ENCODE data around the gene RECK.
"Not testable (repeated sequence)": the region's sequence is repeated elsewhere in the genome, so short reads cannot be mapped to it uniquely, and the experiment has no call there.

Gene RECK

DNA sequence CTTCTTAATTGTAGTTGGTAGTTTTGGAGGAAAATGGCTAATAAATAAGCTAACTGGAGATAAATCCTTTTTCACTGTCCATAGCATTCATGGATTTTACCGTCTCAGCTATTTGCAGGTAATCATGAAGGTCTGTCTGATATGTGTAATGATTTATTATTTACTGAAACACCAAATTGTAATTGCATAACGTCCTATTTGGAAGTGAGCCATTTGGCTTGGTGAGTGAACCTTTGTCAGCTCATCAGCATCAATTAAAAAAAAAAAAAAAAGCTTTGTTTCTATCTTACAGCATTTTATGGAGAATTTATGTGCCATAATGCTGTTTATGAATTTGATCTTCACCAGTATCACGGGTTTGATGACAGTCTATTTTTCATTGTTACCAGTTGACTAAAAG lies 20.2 kb downstream of the RECK start:
- in situ Hi-C loops (cut with MboI; ENCODE audit: low sequenced_read_pairs): no loop called here

DNA sequence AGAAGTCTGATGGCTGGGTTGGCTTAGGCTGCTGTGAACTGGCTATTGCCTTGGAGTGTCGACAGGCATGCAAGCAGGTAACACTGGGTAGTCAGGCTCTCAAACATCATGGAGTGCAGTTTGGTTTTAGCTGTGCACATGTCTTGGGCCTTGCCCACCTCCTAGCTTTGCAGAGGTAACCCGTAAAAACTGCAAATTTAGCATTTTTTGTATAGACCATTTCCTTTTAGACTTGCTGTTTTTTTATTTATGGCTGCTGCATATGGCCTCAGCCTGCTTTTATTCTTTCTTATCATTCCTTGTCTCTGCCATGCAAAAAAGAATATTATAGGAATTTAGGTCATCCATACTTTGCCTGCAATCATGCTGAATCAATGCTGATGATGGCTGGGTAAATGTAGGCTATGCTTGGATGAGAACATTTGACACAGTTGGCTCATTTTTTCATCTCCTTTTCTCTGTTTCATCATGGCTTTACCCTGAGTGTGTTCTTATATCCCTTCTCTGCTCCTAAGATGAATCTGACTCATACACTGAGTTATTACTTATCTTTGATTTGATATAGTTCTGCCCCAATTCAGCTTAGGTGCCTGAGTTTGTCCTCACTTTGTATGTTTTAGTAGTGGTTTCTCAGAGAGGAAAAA lies 27.2 kb downstream of the RECK start:
- in situ Hi-C loops (cut with MboI; ENCODE audit: low sequenced_read_pairs): no loop called here

DNA sequence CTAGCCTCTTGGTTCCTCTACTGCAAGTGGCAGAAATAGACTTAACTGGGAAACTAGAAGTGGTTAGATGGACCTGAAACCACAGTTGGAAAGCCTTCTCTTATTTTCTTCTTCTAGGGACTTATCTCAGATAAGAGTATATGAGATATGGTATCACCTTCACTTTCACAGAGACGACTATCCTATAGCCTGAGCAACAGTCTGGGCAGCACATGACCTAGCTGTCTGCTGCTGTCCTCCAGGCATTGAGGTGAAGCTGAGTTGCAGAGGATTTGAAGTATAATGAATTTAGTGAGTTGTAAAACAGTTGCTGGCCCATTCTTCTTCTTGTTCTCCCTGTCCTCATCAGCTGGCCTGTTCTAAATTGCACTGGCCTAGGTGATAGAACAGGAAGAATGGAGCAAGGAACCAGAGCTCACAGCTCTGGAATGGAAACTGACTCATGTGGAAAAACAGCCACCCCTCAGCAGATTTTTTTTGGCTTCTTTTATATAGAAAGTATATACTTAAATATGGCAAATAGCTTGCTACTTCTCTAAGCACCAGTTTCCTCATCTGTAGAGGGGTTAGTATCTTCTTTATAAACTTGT lies 27.8 kb downstream of the RECK start:
- in situ Hi-C loops (cut with MboI; ENCODE audit: low sequenced_read_pairs): no loop called here

DNA sequence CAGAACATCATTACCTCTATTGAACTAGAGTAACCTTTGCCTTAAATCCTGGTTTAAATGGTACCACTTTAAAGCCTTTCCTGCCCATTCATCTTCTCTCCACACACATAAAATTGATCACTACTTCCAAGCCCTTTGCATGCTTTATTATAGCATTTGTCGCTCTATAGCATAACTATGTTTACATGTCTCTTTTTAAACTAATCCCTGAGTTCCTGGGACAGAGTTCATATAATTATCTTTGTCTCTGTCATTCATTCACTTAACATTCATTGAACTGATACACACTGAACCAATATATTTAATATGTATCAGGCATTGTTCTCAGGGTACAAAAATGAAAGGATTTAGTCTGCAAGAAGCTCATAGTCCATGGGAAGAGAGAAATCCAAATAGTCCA lies 37.3 kb downstream of the RECK start:
- in situ Hi-C loops (cut with MboI; ENCODE audit: low sequenced_read_pairs): no loop called here

DNA sequence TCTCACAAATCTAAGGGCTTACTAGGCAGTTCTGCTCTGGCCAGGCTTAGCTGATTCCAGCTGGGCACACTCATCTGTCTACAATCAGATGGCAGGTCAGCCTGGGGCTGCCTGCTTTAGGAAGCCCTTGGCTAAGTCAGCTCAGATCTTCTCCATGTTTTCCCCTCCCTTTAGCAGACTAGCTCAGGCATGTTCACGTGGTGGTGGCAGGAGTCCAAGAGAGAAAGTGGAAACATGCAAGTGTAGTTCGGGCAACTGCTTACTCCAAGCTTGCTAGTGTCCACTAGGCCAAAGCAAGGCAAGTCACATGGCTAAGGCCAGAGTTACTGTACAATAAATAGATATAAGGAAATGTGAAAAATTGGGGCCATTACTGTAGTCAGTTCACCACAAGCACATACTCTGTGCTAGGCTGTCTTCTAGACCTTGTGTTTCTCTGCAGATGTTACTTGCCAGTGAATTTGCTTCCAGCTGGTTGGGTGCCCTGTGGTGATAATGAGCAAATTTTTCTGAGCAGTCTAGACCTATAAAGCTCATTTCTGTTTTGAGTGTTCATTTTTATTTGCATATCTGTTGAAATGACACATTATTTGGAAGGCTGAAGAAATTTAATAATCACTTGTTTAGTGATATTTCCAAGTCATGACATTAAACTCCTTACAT lies 38.3 kb downstream of the RECK start:
- in situ Hi-C loops (cut with MboI; ENCODE audit: low sequenced_read_pairs): no loop called here

DNA sequence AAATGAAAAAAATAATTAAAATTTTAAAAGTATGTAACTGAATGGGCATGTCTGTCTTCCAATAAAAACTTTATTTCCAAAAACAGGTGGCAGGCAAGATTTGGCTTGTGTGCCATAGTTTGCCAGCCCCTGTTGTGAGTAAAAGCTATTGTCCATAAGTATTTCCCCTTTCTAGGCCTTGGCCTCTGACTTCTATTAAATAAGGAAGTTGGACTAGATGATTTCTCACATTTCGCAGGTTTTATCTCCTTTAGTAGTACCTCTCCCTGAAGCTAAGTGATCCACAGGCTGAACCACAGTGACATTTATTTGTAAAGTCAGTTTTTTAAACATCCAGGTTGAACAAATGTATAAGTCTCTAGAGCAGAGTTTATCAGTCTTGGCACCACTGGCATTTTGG lies 41.3 kb downstream of the RECK start:
- in situ Hi-C loops (cut with MboI; ENCODE audit: low sequenced_read_pairs): no loop called here

DNA sequence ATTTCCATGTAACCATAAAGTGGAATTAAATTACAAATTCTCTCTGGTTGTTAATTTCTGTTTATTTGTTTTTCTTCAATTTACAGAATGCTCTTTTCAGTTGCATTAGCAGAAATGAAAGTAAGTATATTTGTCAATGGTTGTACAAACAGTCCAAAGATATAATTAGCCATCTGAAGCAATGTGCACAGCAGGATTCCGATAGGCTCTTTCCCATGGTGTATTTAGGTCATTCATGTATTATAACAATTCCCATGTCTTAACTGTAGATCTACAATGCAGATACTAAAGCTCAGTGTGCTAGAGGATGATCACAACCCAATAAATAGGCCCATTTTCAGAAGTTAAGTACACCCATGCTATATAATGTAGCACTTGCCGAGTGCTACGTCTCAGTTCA lies 43.8 kb downstream of the RECK start:
- in situ Hi-C loops (cut with MboI; ENCODE audit: low sequenced_read_pairs): no loop called here

DNA sequence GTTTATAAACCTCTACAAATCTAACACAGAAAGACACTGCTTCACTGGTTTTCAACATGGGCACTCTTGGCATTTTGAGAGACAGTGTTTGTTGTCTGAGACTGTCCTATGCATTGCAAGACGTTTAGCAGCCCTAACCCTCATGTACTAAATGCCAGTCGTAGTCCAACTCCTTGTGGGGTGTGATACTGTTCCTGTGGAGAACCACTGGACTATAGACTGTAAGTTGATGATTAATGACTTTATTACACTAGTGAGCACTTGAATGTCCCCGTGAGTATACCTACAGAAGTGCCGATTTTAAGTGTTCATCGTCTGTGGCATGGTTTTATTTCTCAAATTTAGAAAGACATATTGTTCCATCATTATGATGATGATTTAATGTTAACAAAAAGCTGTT lies 46.2 kb downstream of the RECK start:
- in situ Hi-C loops (cut with MboI; ENCODE audit: low sequenced_read_pairs): no loop called here

DNA sequence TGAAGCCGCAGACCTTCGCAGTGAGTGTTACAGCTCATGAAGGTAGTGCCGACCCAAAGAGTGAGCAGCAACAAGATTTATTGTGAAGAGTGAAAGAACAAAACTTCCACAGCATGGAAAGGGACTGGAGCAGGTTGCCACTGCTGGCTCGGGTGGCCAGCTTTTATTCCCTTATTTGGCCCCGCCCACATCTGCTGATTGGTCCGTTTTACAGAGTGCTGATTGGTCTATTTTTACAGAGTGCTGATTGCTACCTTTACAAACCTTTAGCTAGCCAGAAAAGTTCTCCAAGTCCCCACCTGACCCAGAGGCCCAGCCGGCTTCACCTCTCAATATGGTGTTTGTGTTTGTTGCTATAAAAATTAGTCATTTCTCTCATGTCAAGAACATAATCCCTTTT lies 49.7 kb downstream of the RECK start:
- in situ Hi-C loops (cut with MboI; ENCODE audit: low sequenced_read_pairs): no loop called here

DNA sequence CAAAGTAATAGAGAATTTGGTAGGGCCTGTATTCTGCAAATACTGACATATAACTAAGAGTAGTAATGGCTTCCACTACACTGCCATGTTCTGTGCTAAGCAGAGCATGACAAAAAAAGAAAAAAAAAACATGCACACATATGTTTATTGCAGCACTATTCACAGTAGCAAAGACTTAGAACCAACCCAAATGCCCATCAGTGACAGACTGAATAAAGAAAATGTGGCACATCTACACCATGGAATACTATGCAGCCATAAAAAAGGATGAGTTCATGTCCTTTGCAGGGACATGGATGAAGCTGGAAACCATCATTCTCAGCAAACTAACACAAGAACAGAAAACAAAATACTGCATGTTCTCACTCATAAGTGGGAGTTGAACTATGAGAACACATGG lies 50.3 kb downstream of the RECK start:
- in situ Hi-C loops (cut with MboI; ENCODE audit: low sequenced_read_pairs): not testable (repeated sequence)

DNA sequence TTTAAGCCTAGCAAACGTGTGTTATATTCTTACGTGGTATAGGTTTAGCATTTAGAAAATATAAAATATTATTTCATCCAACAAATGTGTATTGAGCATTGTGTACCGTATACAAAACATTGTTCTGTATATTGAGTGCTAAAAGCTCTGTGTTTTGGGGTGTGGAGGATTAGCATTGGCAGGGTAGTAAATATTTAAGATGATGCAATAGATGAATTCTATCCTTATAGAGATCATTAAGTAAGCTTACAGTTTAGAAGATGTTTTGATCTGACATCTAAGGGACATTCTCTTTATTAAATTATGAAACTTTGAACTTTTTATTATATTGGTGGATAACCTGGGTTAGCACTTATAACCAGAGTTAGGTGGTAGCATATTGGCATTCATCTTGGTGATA lies 51.3 kb downstream of the RECK start:
- in situ Hi-C loops (cut with MboI; ENCODE audit: low sequenced_read_pairs): no loop called here

DNA sequence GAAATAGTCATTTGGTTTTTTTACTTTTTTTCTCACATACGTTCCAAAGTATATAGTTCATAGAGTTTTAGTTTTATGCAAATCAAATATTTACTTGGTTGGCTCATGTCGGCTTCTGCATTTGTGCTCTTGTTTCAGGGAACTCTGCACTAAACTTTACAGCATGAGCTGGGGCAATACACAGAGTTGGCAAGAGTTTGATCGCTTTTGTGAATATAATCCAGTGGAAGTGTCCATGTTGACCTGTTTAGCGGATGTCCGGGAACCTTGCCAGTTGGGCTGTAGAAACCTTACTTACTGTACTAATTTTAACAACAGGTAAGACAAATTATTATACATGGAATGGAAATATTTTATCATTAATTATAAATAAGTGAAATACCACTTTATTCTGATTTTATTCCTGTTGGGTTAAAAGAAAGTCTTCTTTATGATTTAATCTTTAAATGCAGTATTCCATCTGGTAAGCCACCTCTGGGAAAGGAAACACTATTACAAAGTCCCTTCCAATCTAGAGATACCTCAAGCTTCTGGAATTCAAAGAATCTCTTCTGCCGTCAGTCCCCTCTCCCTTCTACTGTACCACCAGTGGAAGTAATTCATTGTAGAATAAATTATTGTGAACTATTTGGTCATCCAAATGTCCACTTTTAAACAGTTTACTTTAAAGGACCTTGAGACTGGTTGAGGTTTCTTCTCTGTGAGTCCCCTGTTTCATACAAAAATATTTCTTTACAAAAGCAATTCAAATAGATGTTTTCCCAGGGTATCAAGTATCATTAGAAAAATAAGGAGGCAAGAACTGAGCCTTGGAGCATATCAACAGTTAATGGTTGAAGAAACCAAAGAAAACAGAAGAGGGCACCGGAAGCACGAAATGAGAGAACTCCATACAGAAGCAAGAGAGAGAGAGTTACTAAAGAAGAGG lies 54.6 kb downstream of the RECK start:
- in situ Hi-C loops (cut with MboI; ENCODE audit: low sequenced_read_pairs): no loop called here

DNA sequence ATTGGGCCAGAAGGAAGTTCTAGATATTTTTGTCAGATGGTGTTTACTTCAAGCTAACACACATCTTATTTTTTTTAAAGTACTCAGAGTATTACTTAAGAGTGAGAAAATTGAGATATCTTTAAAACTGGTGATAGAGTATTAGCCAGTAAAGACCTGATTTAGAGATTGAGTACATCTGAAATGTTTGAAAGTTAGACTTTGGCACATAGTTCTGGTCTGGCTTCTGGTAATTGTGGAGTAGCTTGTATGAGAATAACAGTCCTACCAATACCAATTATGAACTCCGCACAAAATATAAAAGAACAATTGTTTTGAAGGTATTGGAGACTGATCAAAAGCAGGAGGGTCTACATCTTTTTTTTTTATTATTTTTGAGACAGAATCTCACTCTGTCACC lies 55.3 kb downstream of the RECK start:
- in situ Hi-C loops (cut with MboI; ENCODE audit: low sequenced_read_pairs): no loop called here

DNA sequence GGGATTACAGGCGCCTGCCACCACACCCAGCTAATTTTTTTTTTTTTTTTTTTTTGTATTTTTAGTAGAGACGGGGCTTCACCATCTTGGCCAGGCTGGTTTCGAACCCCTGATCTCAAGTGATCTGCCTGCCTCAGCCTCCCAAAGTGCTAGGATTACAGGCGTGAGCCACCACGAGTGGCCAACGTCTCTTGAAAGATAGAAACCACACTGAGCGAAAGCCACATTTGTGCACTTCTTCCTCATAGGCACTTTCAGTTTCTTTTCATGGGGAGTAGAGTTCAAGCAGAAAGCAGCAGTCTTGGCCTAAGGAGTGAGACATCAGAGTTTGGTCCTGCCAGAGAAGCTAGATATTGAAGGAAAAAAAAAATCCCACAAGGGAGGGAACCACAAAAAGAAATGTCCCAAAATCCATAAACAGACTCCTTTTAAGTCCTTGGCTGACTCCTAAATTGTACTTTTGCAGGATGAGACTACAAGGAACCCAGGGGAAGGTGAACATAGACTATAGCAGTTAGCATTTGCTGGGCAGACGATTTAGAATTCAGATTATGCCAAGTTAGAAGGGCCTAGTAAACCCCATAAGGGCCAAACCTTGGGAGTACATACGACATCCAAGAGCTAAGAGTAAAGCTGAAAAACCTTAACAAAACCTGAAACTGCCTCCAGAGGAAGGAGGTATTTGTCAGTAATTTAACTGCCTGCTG lies 55.9 kb downstream of the RECK start:
- in situ Hi-C loops (cut with MboI; ENCODE audit: low sequenced_read_pairs): no loop called here

DNA sequence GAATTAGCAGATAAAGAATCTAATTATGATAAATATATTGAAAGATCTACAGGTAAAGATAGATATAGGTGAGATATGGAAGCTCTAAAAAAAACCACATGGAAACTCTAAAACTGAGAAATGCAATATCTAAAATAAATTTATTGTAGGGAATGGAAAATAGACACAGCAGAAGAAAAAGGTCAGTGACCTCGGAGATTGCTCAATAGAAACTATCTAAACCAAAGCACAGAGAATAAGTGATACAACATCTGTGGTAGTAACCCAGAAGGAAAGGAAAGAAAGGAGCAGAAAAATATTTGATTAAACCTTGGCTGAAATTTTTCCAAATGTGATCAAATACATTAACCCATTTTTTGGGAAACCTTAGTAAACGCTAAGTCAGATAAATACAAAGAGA lies 56.7 kb downstream of the RECK start:
- in situ Hi-C loops (cut with MboI; ENCODE audit: low sequenced_read_pairs): no loop called here

DNA sequence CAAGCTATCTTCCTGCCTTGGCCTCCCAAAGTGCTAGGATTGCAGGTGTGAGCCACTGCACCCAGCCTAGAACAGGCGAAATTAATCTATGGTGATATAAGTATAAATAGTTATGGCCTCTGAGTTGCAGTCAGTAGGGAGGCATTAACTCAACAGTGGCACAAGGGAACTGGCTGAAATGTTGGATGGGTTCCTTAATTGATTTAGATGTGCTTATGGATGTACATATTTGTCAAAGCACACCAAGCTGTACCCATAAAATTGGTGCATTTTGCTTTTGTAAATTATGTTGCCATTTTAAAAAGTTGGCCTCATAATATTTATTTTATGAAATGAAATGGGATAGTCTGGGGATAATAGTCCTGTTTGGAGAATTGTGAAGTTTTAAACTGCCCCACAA lies 63.0 kb downstream of the RECK start:
- in situ Hi-C loops (cut with MboI; ENCODE audit: low sequenced_read_pairs): loop anchor here (5.0 kb wide), 1 partner anchor 63 kb away; no protein-coding TSS in a partner anchor

DNA sequence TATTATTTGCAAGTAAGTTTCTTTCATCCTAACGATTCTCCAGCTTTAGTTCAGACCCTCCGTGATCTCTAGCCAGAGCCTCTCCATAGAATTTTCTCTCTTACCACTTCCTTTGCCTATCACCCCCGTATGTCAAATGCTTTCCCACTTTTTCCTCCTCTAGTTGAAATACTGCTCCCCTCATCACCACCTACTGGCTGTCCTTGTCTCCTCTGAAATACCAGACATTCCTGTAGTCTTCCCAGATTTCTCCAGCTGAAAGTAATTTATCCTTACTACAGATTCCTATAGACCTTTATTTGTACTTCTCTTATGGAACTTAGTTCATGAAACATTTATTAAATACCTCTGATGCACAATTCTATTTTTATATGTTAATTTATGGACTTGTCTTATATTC lies 63.8 kb downstream of the RECK start:
- in situ Hi-C loops (cut with MboI; ENCODE audit: low sequenced_read_pairs): loop anchor here (5.0 kb wide), 1 partner anchor 62 kb away; no protein-coding TSS in a partner anchor

DNA sequence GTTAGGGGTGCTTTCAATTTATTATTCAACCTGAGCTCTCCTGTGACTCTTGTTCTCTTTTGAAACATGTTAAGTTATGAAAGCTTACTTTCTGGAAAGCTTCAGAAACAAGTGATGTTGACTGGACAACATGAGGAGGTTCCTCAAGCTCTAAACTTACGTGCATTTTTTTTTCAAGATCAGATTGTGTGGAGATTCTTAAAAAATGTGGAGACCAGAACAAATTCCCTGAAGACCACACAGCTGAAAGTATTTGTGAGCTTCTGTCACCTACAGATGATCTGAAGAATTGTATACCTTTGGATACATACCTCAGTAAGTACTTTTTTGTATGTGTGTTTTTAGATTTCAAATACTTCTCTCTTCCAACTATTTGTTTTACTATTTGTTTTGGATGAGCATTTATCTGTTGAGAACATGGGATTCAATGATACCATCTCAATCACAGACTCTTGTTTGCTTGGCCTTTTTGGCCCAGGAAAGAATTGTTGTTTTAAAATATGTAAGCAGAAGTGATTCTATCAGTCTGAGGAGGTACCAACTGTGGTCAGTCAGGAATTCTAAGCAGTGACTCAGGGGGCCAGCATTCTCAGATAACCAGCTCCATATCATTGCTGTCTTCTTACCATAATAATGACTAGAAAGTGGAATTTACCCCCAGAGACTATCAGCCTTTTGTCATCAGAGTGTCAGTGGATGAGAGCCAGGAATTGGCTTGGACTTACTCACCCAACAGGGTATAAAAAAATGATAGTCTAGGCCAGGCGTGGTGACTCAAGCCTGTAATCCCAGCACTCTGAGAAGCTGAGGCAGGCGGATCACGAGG lies 65.4 kb downstream of the RECK start:
- in situ Hi-C loops (cut with MboI; ENCODE audit: low sequenced_read_pairs): loop anchor here (5.0 kb wide), 1 partner anchor 60 kb away; no protein-coding TSS in a partner anchor

DNA sequence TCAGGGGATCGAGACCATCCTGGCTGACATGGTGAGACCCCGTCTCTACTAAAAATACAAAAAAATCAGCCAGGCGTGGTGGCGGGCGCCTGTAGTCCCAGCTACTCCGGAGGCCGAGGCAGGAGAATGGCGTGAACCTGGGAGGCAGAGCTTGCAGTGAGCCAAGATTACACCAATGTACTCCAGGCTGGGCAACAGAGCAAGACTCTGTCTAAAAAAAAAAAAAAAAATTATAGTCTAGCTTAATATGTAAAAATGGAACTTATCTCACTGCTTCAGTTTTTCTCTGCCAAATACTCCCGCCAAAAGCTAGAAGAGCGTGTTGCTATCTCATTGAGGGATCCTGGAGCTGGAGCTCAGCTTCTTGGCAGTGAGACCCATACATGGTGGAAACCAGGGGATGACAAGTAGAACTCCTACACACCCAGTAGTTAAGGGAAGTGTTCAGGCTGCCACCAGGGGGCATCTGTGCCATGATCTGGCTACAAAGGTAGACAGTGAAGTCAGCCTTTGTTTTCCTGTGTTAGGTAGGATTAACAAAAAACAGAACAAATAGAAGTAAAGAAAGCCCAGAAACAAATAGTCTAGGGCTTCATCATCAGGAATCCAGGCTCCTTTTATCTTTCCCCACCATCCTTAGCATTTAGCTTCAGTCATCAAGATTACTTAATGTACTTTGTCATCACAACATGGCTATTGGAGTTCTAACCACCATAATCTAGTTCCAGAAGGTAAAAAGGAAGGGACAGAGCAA lies 66.2 kb downstream of the RECK start:
- in situ Hi-C loops (cut with MboI; ENCODE audit: low sequenced_read_pairs): loop anchor here (5.0 kb wide), 1 partner anchor 59 kb away; no protein-coding TSS in a partner anchor

Measured in HL-60/S4 treated with retinoic acid at 250 ng/mL for 4 days and 3 days (cell line).